Neuron (in vitro differentiated cells): ENCODE results near the gene MAST4.

Experiments used
- H2AFZ ChIP-seq: one replicate; pipeline ENCODE4 v1.6.1; 2013; ENCODE audit warnings: low read depth, mild to moderate bottlenecking, inconsistent platforms, low read length, moderate library complexity
- H3K27me3 ChIP-seq: one replicate; pipeline ENCODE4 v1.6.1; 2013; ENCODE audit warnings: low read length; ENCODE audit not compliant: insufficient read depth
- H3K36me3 ChIP-seq: one replicate; pipeline ENCODE4 v1.6.1; 2013; ENCODE audit warnings: low read length; ENCODE audit not compliant: insufficient read depth
- H3K4me1 ChIP-seq: one replicate; pipeline ENCODE4 v1.6.1; 2013; ENCODE audit warnings: low read length; ENCODE audit not compliant: insufficient read depth
- H3K4me3 ChIP-seq: 2 replicates; pipeline ENCODE4 v1.5.1; 2013; ENCODE audit warnings: mild to moderate bottlenecking, low read length, moderate library complexity
- H3K9me3 ChIP-seq: one replicate; pipeline ENCODE4 v1.6.1; 2013; ENCODE audit warnings: low read length

MAST4 gene

GRCh38 chr5:67100301-67100700 lies 504.1 kb downstream of the MAST4 start:
- Histone ChIP-seq H3K4me1 (peaks cover 6% of the 10 kb centered on the region), H3K9me3 (no peaks in the 10 kb centered on the region), H3K4me3 (no peak overlapping the region), H2AFZ (no peak overlapping the region), H3K36me3 (peaks cover 3% of the 10 kb centered on the region), H3K27me3 (no peaks in the 10 kb centered on the region)

GRCh38 chr5:67102708-67103107 lies 506.5 kb downstream of the MAST4 start:
- H2AFZ ChIP-seq, result no peak overlapping the region
- H3K9me3 ChIP-seq, result no peaks in the 10 kb centered on the region
- no peak overlapping the region for H3K4me3 ChIP-seq
- H3K27me3 ChIP-seq, result no peaks in the 10 kb centered on the region
- H3K4me1 ChIP-seq, result peaks cover 7% of the 10 kb centered on the region
- peaks cover 3% of the 10 kb centered on the region for H3K36me3 ChIP-seq

DNA sequence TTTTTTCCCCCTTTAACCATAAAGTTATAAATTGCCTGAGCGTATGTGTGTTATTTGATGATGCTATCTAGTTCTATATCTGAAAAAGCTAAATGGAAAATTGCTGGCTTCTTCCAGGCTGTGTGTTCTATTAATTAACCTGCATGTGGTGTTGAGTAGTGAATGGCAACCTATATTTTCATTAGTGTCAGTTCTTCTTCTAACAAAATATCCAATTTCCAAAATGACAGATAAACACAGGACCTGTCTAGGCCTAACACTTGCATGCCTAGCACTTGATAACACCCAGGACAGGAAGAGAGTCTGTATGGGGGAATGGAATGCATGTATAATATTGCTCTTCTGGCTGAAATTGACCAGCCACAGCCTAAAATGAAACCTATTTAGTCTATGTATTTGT lies 508.7 kb downstream of the MAST4 start:
- no peaks in the 10 kb centered on the region for H3K27me3 ChIP-seq
- no peak overlapping the region for H3K4me3 ChIP-seq
- no peak overlapping the region for H2AFZ ChIP-seq
- H3K9me3 ChIP-seq, result no peaks in the 10 kb centered on the region
- H3K36me3 ChIP-seq, result peaks cover 3% of the 10 kb centered on the region
- peaks cover 7% of the 10 kb centered on the region for H3K4me1 ChIP-seq

- no peak overlapping the region for H3K4me3 ChIP-seq
Observed at GRCh38 chr5:67105270-67105669, 509.1 kb downstream of the MAST4 start.

GRCh38 chr5:67106626-67107342 lies 510.6 kb downstream of the MAST4 start:
- Histone ChIP-seq H3K36me3 (no peaks in the 10 kb centered on the region), H3K9me3 (no peaks in the 10 kb centered on the region), H3K4me3 (no peak overlapping the region), H3K4me1 (peaks cover 7% of the 10 kb centered on the region), H3K27me3 (no peaks in the 10 kb centered on the region), H2AFZ (no peak overlapping the region)

More at GRCh38 chr5:67105270-67105669, 509.1 kb downstream of the MAST4 start:
- Histone ChIP-seq H3K27me3 (no peaks in the 10 kb centered on the region), H3K36me3 (peaks cover 3% of the 10 kb centered on the region), H3K9me3 (no peaks in the 10 kb centered on the region), H2AFZ (no peak overlapping the region), H3K4me1 (peaks cover 7% of the 10 kb centered on the region)

GRCh38 chr5:67111779-67112178 lies 515.6 kb downstream of the MAST4 start:
- H2AFZ ChIP-seq, result no peak overlapping the region
- H3K27me3 ChIP-seq, result no peaks in the 10 kb centered on the region
- no peak overlapping the region for H3K4me3 ChIP-seq
- H3K9me3 ChIP-seq, result no peaks in the 10 kb centered on the region
- H3K36me3 ChIP-seq, result no peaks in the 10 kb centered on the region
- H3K4me1 ChIP-seq, result peaks cover 7% of the 10 kb centered on the region

GRCh38 chr5:67115246-67115645 lies 519.1 kb downstream of the MAST4 start:
- Histone ChIP-seq H3K27me3 (no peaks in the 10 kb centered on the region), H3K4me1 (no peaks in the 10 kb centered on the region), H3K36me3 (no peaks in the 10 kb centered on the region), H3K9me3 (no peaks in the 10 kb centered on the region), H2AFZ (no peak overlapping the region), H3K4me3 (no peak overlapping the region)

DNA sequence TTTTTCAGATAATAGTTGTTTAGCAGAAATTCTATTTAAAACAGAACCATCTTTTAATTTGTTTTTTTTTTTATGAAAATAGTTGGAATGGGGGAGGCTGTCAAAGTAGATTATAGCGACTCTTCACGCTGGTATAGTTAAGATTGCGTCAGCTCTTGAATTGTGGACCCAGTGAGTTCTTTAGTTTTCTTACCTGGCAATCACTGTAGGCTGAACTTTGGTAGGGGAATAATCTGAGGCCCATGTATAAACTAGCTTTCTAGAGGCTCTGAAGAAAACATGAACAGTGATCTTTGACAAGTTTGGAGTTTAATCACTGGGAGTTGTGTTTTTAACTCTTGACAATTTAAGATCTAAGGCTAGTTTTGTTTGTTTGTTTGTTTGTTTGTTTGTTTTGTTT lies 519.6 kb downstream of the MAST4 start:
- H3K27me3 ChIP-seq, result no peaks in the 10 kb centered on the region
- H3K36me3 ChIP-seq, result no peaks in the 10 kb centered on the region
- H3K9me3 ChIP-seq, result no peaks in the 10 kb centered on the region
- H3K4me3 ChIP-seq, result no peak overlapping the region
- H3K4me1 ChIP-seq, result no peaks in the 10 kb centered on the region
- H2AFZ ChIP-seq, result no peak overlapping the region

DNA sequence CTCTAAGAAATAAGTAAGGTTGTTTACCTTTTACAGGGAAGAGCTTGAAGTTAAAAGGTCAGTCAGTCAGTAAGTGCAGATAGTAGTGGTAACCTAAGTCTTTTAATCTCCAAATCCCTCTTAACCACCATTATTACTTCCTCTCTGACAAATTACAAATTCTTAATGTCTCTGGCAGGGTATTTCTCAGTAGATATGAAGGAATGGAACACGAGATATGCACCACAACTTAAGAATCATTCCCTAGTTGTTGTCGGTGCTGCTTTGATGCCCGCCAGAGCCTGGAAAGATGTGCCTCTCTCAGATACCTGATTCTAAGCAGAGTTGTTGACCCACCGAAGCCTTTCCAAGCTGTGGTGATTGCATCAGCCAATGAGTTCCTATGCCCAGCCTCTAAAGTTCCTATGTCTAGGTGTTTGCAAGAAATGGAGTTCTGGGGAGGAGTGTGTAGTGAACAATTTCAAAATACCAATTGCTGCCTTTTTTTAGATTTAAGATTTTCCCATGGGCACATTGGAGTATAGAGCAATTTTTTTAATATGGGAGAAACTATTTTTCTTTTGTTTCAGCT lies 521.9 kb downstream of the MAST4 start:
- Histone ChIP-seq H2AFZ (no peak overlapping the region), H3K27me3 (no peaks in the 10 kb centered on the region), H3K36me3 (no peaks in the 10 kb centered on the region), H3K4me3 (no peak overlapping the region), H3K9me3 (no peaks in the 10 kb centered on the region), H3K4me1 (no peaks in the 10 kb centered on the region)

DNA sequence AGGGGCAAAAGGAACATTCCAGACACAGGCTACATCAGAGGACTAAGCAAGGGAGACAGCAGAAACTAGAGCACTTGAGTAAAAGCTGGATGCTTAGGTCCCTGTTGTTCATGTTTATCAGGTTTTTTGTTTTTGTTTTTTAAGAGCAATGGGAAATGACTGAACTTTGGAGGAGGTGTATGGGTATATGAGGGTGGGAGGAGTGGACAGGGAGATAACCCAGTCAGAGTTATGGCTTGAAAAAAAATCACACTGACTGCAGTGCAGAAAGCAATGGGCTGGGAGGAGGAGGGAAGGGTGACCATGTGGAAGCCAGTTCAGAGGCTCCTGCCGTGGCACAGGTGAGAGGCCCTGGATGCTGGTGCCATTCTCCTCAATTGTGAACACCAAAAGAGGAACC lies 522.8 kb downstream of the MAST4 start:
- no peak overlapping the region for H2AFZ ChIP-seq
- no peak overlapping the region for H3K4me3 ChIP-seq
- no peaks in the 10 kb centered on the region for H3K36me3 ChIP-seq

DNA sequence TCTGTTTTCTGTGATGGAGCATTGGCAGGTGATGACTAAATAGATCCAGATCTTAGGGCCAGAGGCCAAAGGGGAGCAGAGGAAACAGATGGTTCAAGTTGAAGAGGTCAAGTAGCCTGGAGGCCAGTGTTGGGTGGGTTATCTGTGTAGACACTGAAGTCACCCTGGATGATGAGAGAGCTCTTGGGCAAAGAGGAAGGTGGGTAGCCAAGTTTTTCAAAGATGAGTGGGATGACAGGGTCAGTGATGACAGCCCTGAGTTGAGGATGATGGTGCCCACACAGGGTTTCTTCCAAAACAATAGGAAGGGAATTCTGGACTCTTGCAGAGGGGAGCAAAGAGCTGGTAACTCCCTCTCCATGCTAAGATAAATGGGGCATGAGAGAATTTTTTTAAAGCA lies 523.8 kb downstream of the MAST4 start:
- H3K9me3 ChIP-seq, result no peaks in the 10 kb centered on the region
- no peaks in the 10 kb centered on the region for H3K36me3 ChIP-seq
- no peak overlapping the region for H3K4me3 ChIP-seq
- H2AFZ ChIP-seq, result no peak overlapping the region
- no peaks in the 10 kb centered on the region for H3K27me3 ChIP-seq
- H3K4me1 ChIP-seq, result no peaks in the 10 kb centered on the region

More for the DNA sequence above, 522.8 kb downstream of the MAST4 start:
- Histone ChIP-seq H3K9me3 (no peaks in the 10 kb centered on the region), H3K27me3 (no peaks in the 10 kb centered on the region), H3K4me1 (no peaks in the 10 kb centered on the region)

DNA sequence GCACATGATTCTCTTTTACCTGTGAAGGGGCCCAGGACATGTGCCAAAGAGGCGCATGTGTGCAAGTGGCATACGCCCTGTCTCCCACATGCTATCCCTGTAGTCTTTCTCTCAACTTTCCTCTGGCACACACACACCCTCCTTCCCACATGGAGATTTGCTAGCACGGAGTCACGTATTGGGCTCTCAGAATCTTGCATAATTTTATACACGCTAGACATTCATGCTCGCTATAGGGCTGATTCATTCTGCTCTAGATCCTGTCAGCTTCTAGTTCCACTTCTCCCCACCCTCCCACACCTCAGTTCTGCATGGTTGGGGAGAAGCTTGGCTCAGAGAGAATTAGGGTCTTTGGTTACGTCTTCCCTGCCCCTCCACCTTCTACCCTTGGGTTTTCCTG lies 527.6 kb downstream of the MAST4 start:
- no peak overlapping the region for H3K4me3 ChIP-seq
- no peaks in the 10 kb centered on the region for H3K4me1 ChIP-seq
- no peaks in the 10 kb centered on the region for H3K9me3 ChIP-seq
- no peaks in the 10 kb centered on the region for H3K36me3 ChIP-seq
- H3K27me3 ChIP-seq, result no peaks in the 10 kb centered on the region
- no peak overlapping the region for H2AFZ ChIP-seq

- Histone ChIP-seq H2AFZ (no peak overlapping the region), H3K27me3 (no peaks in the 10 kb centered on the region), H3K4me3 (no peak overlapping the region), H3K36me3 (no peaks in the 10 kb centered on the region), H3K9me3 (no peaks in the 10 kb centered on the region), H3K4me1 (no peaks in the 10 kb centered on the region)
Observed at GRCh38 chr5:67124556-67124955, 528.4 kb downstream of the MAST4 start.
